HepG2 (cell line): ENCODE data around the gene MATN1. TPM values are rescaled to one million over a fixed set of nuclear protein-coding genes. Genes with fewer than 3 reads are reported as not detected.

ENCODE experiments used
- ATAC-seq: fragments of 200-7000 bp; cut with Tn5 transposase; 3 replicates; pipeline ENCODE4 v1.9.1; 2020; ENCODE audit warnings: mild to moderate bottlenecking, moderate library complexity
- BruUV-seq: library from RNA; stranded (reverse); fragments of 400-500 nt; replicated peaks from 2 replicates; lab custom pipeline; 2021; lab: Mats Ljungman, UMichigan
- CTCF ChIA-PET: fragments of 300-600 bp; formaldehyde crosslinking; extraction: SDS; loops from one replicate; lab custom pipeline; 2021; ENCODE audit warnings: low total read pairs, inconsistent platforms, low intra/inter-chr PET ratio; lab: Yijun Ruan, JAX
- POLR2A ChIA-PET: fragments of 350-600 bp; sonication (Branson Sonifier 250); formaldehyde crosslinking; loops from one replicate; lab custom pipeline; 2020; ENCODE audit warnings: antibody characterized with exemption, inconsistent platforms; lab: Yijun Ruan, JAX
- DNase-seq: peaks from one replicate; pipeline ENCODE4 v3.0.0-alpha.2; 2015; ENCODE audit warnings: low spot score
- FAIRE-seq: peaks from 3 replicates; lab custom pipeline; 2011; peaks lifted over from hg19 to GRCh38; lab: Jason Lieb, UNC
- H2AFZ ChIP-seq: one replicate; pipeline ENCODE4 v1.6.1; 2011; ENCODE audit warnings: low read length, inconsistent platforms
- H3K27ac ChIP-seq: fragments of 300-600 bp; 3 replicates; pipeline ENCODE4 v1.8.0; 2011; ENCODE audit warnings: mixed run types, mild to moderate bottlenecking, mixed read lengths, low read length, inconsistent platforms; ENCODE audit not compliant: insufficient read depth; ENCODE audit errors: extremely low read length
- H3K27me3 ChIP-seq, 2 experiments: fragments of 200-600 bp in 1 of 2; 2 replicates in 1 of 2; 3 replicates in 1 of 2; pipeline versions ENCODE4 v1.6.0 to v1.8.0; 2011; ENCODE audit warnings: low read length in 2 of 2, mild to moderate bottlenecking in 2 of 2, moderate library complexity in 2 of 2, inconsistent platforms in 1 of 2; ENCODE audit not compliant: insufficient read depth in 2 of 2, control insufficient read depth in 1 of 2
- H3K36me3 ChIP-seq, 2 experiments: fragments of 200-600 bp in 1 of 2; replicated peaks in 1 of 2; 2 replicates in 1 of 2; 3 replicates in 1 of 2; pipeline versions ENCODE4 v1.5.1 to v1.8.0; 2011; ENCODE audit warnings: low read length in 2 of 2, inconsistent platforms in 1 of 2; ENCODE audit not compliant: insufficient read depth in 2 of 2, control insufficient read depth in 1 of 2
- H3K4me1 ChIP-seq: 2 replicates; pipeline ENCODE4 v1.5.1; 2012; ENCODE audit warnings: low read length, inconsistent platforms; ENCODE audit not compliant: insufficient read depth
- H3K4me2 ChIP-seq: 2 replicates; pipeline ENCODE4 v1.6.0; 2011; ENCODE audit warnings: low read depth, low read length, inconsistent platforms
- H3K4me3 ChIP-seq, 3 experiments: fragments of 200-600 bp in 1 of 3; sonication (generic), shearing (Covaris generic) in 1 of 3; replicated peaks in 1 of 3; 2 replicates each; pipeline ENCODE4 v1.5.1; 2011 to 2016; ENCODE audit warnings: low read length in 3 of 3, inconsistent platforms in 2 of 3, low read depth in 2 of 3, mild to moderate bottlenecking in 2 of 3, control low read depth in 1 of 3, mixed read lengths in 1 of 3; ENCODE audit not compliant: insufficient read depth in 1 of 3
- H3K79me2 ChIP-seq: one replicate; pipeline ENCODE4 v1.6.1; 2011; ENCODE audit warnings: low read length, inconsistent platforms; ENCODE audit not compliant: insufficient read depth
- H3K9ac ChIP-seq: 2 replicates; pipeline ENCODE4 v1.6.0; 2011; ENCODE audit warnings: mild to moderate bottlenecking, low read depth, low read length, inconsistent platforms; ENCODE audit not compliant: insufficient read depth
- H3K9me3 ChIP-seq: 2 replicates; pipeline ENCODE4 v1.5.1; 2012; ENCODE audit warnings: mild to moderate bottlenecking, low read length
- H4K20me1 ChIP-seq: 2 replicates; pipeline ENCODE4 v1.6.0; 2011; ENCODE audit warnings: inconsistent platforms, mild to moderate bottlenecking, low read length, moderate library complexity; ENCODE audit not compliant: insufficient read depth
- CBFB ChIP-seq: sonication (generic); formaldehyde crosslinking; IDR thresholded peaks from 2 replicates; pipeline ENCODE4 v1.4.0; 2020; ENCODE audit warnings: missing genetic modification reagents
- CEBPB ChIP-seq: IDR thresholded peaks from 2 replicates; pipeline ENCODE4 v1.6.1; 2011; ENCODE audit warnings: low read depth, low read length, improper control_type of control experiment, borderline replicate concordance
- ERF ChIP-seq: IDR thresholded peaks from 2 replicates; pipeline ENCODE4 v1.6.1; 2018; ENCODE audit warnings: missing biosample characterization, missing genetic modification reagents
- ETV5 ChIP-seq: IDR thresholded peaks from 2 replicates; pipeline ENCODE4 v1.6.1; 2018; ENCODE audit warnings: missing biosample characterization, missing genetic modification reagents, inconsistent platforms, borderline replicate concordance
- FIP1L1 ChIP-seq: fragments of 200-400 bp; formaldehyde crosslinking; IDR thresholded peaks from 2 replicates; pipeline ENCODE4 v1.6.1; 2018; ENCODE audit warnings: low read depth, mild to moderate bottlenecking, low read length, moderate library complexity, borderline replicate concordance; ENCODE audit not compliant: insufficient read depth
- FOXK1 ChIP-seq: sonication (generic); formaldehyde crosslinking; IDR thresholded peaks from 2 replicates; pipeline ENCODE4 v1.4.0; 2020; ENCODE audit warnings: low read depth, missing genetic modification reagents, borderline replicate concordance
- HHEX ChIP-seq: IDR thresholded peaks from 2 replicates; pipeline ENCODE4 v1.6.1; 2016; ENCODE audit warnings: control low read depth
- HIVEP1 ChIP-seq: sonication (generic); formaldehyde crosslinking; IDR thresholded peaks from 2 replicates; pipeline ENCODE4 v1.4.0; 2020; ENCODE audit warnings: mild to moderate bottlenecking, missing genetic modification reagents
- HNRNPL ChIP-seq: fragments of 200-400 bp; formaldehyde crosslinking; IDR thresholded peaks from 2 replicates; pipeline ENCODE4 v1.6.1; 2017; ENCODE audit warnings: mild to moderate bottlenecking, low read depth, low read length
- HOXA7 ChIP-seq: sonication (generic); formaldehyde crosslinking; IDR thresholded peaks from 2 replicates; pipeline ENCODE4 v1.8.1; 2022; ENCODE audit warnings: mild to moderate bottlenecking, missing genetic modification reagents, moderate library complexity
- HOXA9 ChIP-seq: sonication (generic); formaldehyde crosslinking; IDR thresholded peaks from 2 replicates; pipeline ENCODE4 v1.8.1; 2022; ENCODE audit warnings: missing genetic modification reagents, mild to moderate bottlenecking, moderate library complexity, borderline replicate concordance
- JDP2 ChIP-seq: sonication (generic); formaldehyde crosslinking; IDR thresholded peaks from 2 replicates; pipeline ENCODE4 v1.8.1; 2022; ENCODE audit warnings: missing genetic modification reagents, borderline replicate concordance
- ONECUT2 ChIP-seq: sonication (generic); formaldehyde crosslinking; IDR thresholded peaks from 2 replicates; pipeline ENCODE4 v1.4.0; 2020; ENCODE audit warnings: missing genetic modification reagents
- PHB2 ChIP-seq: fragments of 450-650 bp; IDR thresholded peaks from 2 replicates; pipeline ENCODE4 v1.6.1; 2018; ENCODE audit not compliant: partially characterized antibody
- TMF1 ChIP-seq: sonication (generic); formaldehyde crosslinking; IDR thresholded peaks from 2 replicates; pipeline ENCODE4 v1.8.1; 2022; ENCODE audit warnings: low read depth, missing genetic modification reagents
- ZBTB3 ChIP-seq: sonication (generic); formaldehyde crosslinking; IDR thresholded peaks from 2 replicates; pipeline ENCODE4 v1.4.0; 2020; ENCODE audit warnings: low read depth, mild to moderate bottlenecking, moderate library complexity, missing genetic modification reagents, borderline replicate concordance
- ZMYM3 ChIP-seq: sonication (generic); formaldehyde crosslinking; IDR thresholded peaks from 2 replicates; pipeline ENCODE4 v1.5.1; 2020; ENCODE audit warnings: mild to moderate bottlenecking, missing genetic modification reagents
- ZNF136 ChIP-seq: sonication (generic); formaldehyde crosslinking; IDR thresholded peaks from 2 replicates; pipeline ENCODE4 v1.8.1; 2022; ENCODE audit warnings: low read depth, mild to moderate bottlenecking, moderate library complexity, missing genetic modification reagents
- ZNF496 ChIP-seq: sonication (generic); formaldehyde crosslinking; IDR thresholded peaks from 2 replicates; pipeline ENCODE4 v1.8.1; 2023; ENCODE audit warnings: mild to moderate bottlenecking, moderate library complexity, missing genetic modification reagents; ENCODE audit not compliant: insufficient replicate concordance
- ZNF549 ChIP-seq: sonication (generic); formaldehyde crosslinking; IDR thresholded peaks from 2 replicates; pipeline ENCODE4 v1.5.0; 2020; ENCODE audit warnings: missing genetic modification reagents
- ZNF552 ChIP-seq: sonication (generic); formaldehyde crosslinking; IDR thresholded peaks from 2 replicates; pipeline ENCODE4 v1.9.0; 2022; ENCODE audit warnings: missing genetic modification reagents, mild to moderate bottlenecking, borderline replicate concordance
- WGBS: methylation state at CpG from one replicate; pipeline ENCODE4 v1.1.6; 2017; ENCODE audit warnings: low lambda C conversion rate; 5-methylcytosine and 5-hydroxymethylcytosine counted together
- in situ Hi-C: cut with HindIII; loops from 2 replicates; pipeline ENCODE4 v1.10.0; 2017; ENCODE audit warnings: low pct_unique_long_range_greater_than_20kb; ENCODE audit not compliant: extremely low pct_ligation_motif_present
- intact Hi-C: fragments of 100-400 bp; cut with micrococcal nuclease; formaldehyde crosslinking; loops from one replicate; pipeline ENCODE4 v1.10.0; 2022; ENCODE audit not compliant: unreplicated experiment
- polyA plus RNA-seq, 8 experiments: library from polyadenylated mRNA; depleted of rRNA in 3 of 8; stranded (reverse) in 7 of 8; unstranded in 1 of 8; fragments of >200 nt; fragmentation: Illumina TruSeq in 4 of 8; extraction: Trizol in 4 of 8; gene quantifications; 2 replicates each; pipeline versions ENCODE4 v1.2.1 to v1.2.3, GENCODE V29; 2011 to 2016; ENCODE audit warnings: low read depth in 4 of 8, missing spikeins in 1 of 8, mixed read lengths in 1 of 8; ENCODE audit not compliant: insufficient read depth in 1 of 8
- total RNA-seq, 5 experiments: library from RNA; depleted of rRNA; stranded (reverse); fragments of >200 nt; fragmentation: Illumina TruSeq; extraction: Trizol; gene quantifications; 2 replicates each; pipeline ENCODE4 v1.2.3, GENCODE V29; 2016; ENCODE audit warnings: low read depth in 1 of 5
- TF ChIP-seq, protein P1 (sequence below): sonication (generic); formaldehyde crosslinking; IDR thresholded peaks from 2 replicates; pipeline ENCODE4 v1.5.1; 2020; ENCODE audit warnings: missing genetic modification reagents, mild to moderate bottlenecking, borderline replicate concordance

The MATN1 gene
- total and polyA plus RNA-seq, 2 of the 13 experiments (the other 11 are each of a cell fraction or from before 2014, with no cell fraction given), result 0.04 to 0.05 TPM

DNA sequence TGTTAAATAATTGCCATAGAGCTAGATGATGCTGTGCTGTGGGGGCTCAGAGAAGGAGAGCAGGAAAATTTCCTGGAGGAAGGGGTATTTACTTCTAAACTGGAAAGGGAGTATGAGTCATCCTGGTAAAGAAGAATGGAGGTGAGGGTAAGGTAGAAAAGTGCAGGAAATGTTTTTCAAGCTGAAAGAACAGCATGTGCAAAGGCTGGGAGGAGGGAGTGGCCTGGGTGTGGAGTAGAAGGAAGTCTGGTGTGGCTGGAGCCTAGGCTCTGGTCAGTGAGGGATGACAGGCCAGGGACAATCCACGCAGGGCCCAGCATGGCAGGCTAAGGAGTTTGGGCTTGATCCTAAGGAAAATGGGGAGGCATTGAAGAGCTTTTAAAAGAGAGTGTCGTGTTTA lies 45.9 kb downstream of the MATN1 start:
- H2AFZ ChIP-seq, result no peak overlapping the region
- intact Hi-C loops (no loop called here), in situ Hi-C loops (loop anchor here (25.0 kb wide), 1 partner anchor 1340 kb away; no protein-coding TSS in a partner anchor)
- POLR2A ChIA-PET, result no interaction called here
- no peaks in the 10 kb centered on the region for H3K36me3 ChIP-seq
- no peaks in the 10 kb centered on the region for H3K79me2 ChIP-seq
- H3K4me1 ChIP-seq, result no peaks in the 10 kb centered on the region
- 13% methylated on average over 2 of the region's 2 CpGs for WGBS
- TF ChIP-seq PHB2 (no peak), HNRNPL (no peak), ZNF496 (CRISPR knock-in tag) (no peak), HOXA7 (no peak), JDP2 (CRISPR knock-in tag) (no peak), TMF1 (no peak), ZMYM3 (no peak), ONECUT2 (CRISPR knock-in tag) (no peak), HOXA9 (no peak), FOXK1 (no peak), ZNF552 (no peak), ZNF549 (CRISPR knock-in tag) (no peak)
- H4K20me1 ChIP-seq, result no peaks in the 10 kb centered on the region
- BruUV-seq, result no TSS peak
- H3K27me3 ChIP-seq, result no peaks in the 10 kb centered on the region; a peak in 2 of 5 replicates
- FAIRE-seq, result no peak
- no peaks in the 10 kb centered on the region for H3K9me3 ChIP-seq
- no peak overlapping the region for H3K4me3 ChIP-seq
- CTCF ChIA-PET, result no interaction called here
- no peak for DNase-seq
- H3K27ac ChIP-seq, result no peak overlapping the region
- H3K4me2 ChIP-seq, result no peak overlapping the region
- ATAC-seq, result no peak
- no peak overlapping the region for H3K9ac ChIP-seq

DNA sequence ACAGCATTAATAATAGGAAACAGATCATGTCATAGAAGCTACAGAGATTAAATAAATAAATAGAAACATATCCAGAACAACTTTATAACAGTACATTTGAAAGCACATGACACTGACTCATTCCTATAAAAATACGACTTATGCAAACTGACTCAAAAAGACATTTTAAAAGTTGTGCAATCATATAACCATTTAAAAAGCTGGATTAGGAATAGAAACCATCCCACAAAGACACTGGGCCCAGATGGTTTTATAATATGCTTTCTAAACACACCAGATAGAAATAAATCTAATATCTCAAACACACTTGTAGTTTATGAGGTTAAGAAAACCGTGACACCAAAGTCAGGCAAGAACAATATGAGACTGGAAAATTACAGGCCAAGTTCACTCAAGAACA lies 47.6 kb downstream of the MATN1 start:
- in situ Hi-C loops, result loop anchor here (25.0 kb wide), 1 partner anchor 1338 kb away; no protein-coding TSS in a partner anchor
- Histone ChIP-seq H3K4me2 (no peak overlapping the region), H3K4me1 (no peaks in the 10 kb centered on the region), H3K4me3 (no peak overlapping the region), H3K79me2 (no peaks in the 10 kb centered on the region), H3K9me3 (no peaks in the 10 kb centered on the region), H3K9ac (no peak overlapping the region), H3K36me3 (no peaks in the 10 kb centered on the region), H3K27me3 (peaks cover 0 to 5% of the 10 kb centered on the region in 2 experiments; a peak in 3 of 5 replicates), H3K27ac (no peak overlapping the region), H2AFZ (no peak overlapping the region), H4K20me1 (no peaks in the 10 kb centered on the region)
- CTCF ChIA-PET, result no interaction called here
- BruUV-seq, result no TSS peak
- TF ChIP-seq ZBTB3 (no peak), ETV5 (CRISPR knock-in tag) (no peak), FIP1L1 (no peak), ERF (CRISPR knock-in tag) (no peak), HHEX (CRISPR knock-in tag) (no peak), CBFB (CRISPR knock-in tag) (no peak), HIVEP1 (CRISPR knock-in tag) (no peak), CEBPB (no peak), ZNF136 (CRISPR knock-in tag) (no peak)
- TF ChIP-seq, protein P1, sequence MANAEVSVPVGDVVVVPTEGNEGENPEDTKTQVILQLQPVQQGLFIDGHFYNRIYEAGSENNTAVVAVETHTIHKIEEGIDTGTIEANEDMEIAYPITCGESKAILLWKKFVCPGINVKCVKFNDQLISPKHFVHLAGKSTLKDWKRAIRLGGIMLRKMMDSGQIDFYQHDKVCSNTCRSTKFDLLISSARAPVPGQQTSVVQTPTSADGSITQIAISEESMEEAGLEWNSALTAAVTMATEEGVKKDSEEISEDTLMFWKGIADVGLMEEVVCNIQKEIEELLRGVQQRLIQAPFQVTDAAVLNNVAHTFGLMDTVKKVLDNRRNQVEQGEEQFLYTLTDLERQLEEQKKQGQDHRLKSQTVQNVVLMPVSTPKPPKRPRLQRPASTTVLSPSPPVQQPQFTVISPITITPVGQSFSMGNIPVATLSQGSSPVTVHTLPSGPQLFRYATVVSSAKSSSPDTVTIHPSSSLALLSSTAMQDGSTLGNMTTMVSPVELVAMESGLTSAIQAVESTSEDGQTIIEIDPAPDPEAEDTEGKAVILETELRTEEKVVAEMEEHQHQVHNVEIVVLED, result no peak
- WGBS, result 0% methylated on average over 2 of the region's 2 CpGs
- no peak for DNase-seq
- POLR2A ChIA-PET, result no interaction called here
- no peak for FAIRE-seq
- ATAC-seq, result no peak
- intact Hi-C loops, result no loop called here
